HG03159 (cell line): ENCODE data around the gene FAM227B.
"Not testable (repeated sequence)": the region's sequence is repeated elsewhere in the genome, so short reads cannot be mapped to it uniquely, and the experiment has no call there.

ENCODE experiments used
- ATAC-seq: cut with Tn5 transposase; IDR thresholded peaks from one replicate; pipeline ENCODE4 v1.9.1; 2021; ENCODE audit warnings: mild to moderate bottlenecking, moderate library complexity; ENCODE audit not compliant: unreplicated experiment

The FAM227B gene

GRCh38 chr15:49383266-49383665 lies 237.4 kb downstream of the FAM227B start:
- ATAC-seq, result no peak

GRCh38 chr15:49382394-49382793 lies 238.2 kb downstream of the FAM227B start:
- no peak for ATAC-seq

GRCh38 chr15:49380912-49381311 lies 239.7 kb downstream of the FAM227B start:
- no peak for ATAC-seq

- no peak for ATAC-seq
These were observed 240.6 kb downstream of the FAM227B start for GRCh38 chr15:49379996-49380395.

- no peak for ATAC-seq
These were observed 248.3 kb downstream of the FAM227B start for GRCh38 chr15:49372366-49372765.

GRCh38 chr15:49370782-49371181 lies 249.8 kb downstream of the FAM227B start:
- ATAC-seq, result no peak

- no peak for ATAC-seq
These were observed 254.1 kb downstream of the FAM227B start for GRCh38 chr15:49366496-49366895.

- no peak for ATAC-seq
These were observed 259.2 kb downstream of the FAM227B start for GRCh38 chr15:49361370-49361769.

GRCh38 chr15:49354439-49354838 lies 266.2 kb downstream of the FAM227B start:
- ATAC-seq, result not testable (repeated sequence)

GRCh38 chr15:49343546-49343945 lies 277.1 kb downstream of the FAM227B start:
- no peak for ATAC-seq

- ATAC-seq, result no peak
These were observed 281.0 kb downstream of the FAM227B start for GRCh38 chr15:49339656-49340055.

GRCh38 chr15:49331951-49332350 lies 288.7 kb downstream of the FAM227B start:
- ATAC-seq, result no peak

- ATAC-seq, result no peak
These were observed 289.2 kb downstream of the FAM227B start for GRCh38 chr15:49331442-49331841.

GRCh38 chr15:49330166-49330565 lies 290.5 kb downstream of the FAM227B start:
- no peak for ATAC-seq

GRCh38 chr15:49328941-49329340 lies 291.7 kb downstream of the FAM227B start:
- no peak for ATAC-seq

- ATAC-seq, result no peak
These were observed 292.7 kb downstream of the FAM227B start for GRCh38 chr15:49327927-49328326.

- no peak for ATAC-seq
These were observed 297.4 kb downstream of the FAM227B start for GRCh38 chr15:49323207-49323606.

- ATAC-seq, result no peak
These were observed 300.3 kb downstream of the FAM227B start for GRCh38 chr15:49320351-49320750.

- ATAC-seq, result no peak
These were observed 305.2 kb downstream of the FAM227B start for GRCh38 chr15:49315391-49315823.

GRCh38 chr15:49314716-49315115 lies 305.9 kb downstream of the FAM227B start:
- no peak for ATAC-seq

- no peak for ATAC-seq
These were observed 307.0 kb downstream of the FAM227B start for GRCh38 chr15:49313650-49314049.

GRCh38 chr15:49309889-49310288 lies 310.7 kb downstream of the FAM227B start:
- ATAC-seq, result no peak

GRCh38 chr15:49308686-49309085 lies 311.9 kb downstream of the FAM227B start:
- no peak for ATAC-seq

- ATAC-seq, result no peak
These were observed 314.1 kb downstream of the FAM227B start for GRCh38 chr15:49306551-49306950.
